ENCODE results near the gene SPAG6.

GRCh38 chr10:22438711-22439110, 93.4 kb downstream of the SPAG6 start:
- no peak for TF ChIP-seq EZH2phosphoT487 (conservative IDR thresholded peaks at IDR 0.05; ENCODE audit: low read length)
- no peak for TF ChIP-seq CTCF (IDR thresholded peaks at IDR 0.05; ENCODE audit: insufficient read depth, low read length, poor library complexity, severe bottlenecking)

Data from SU-DHL-6 (cell line).